GM23338 (cell line): ENCODE data around the gene RNF215. TPM values are rescaled to one million over a fixed set of nuclear protein-coding genes. Genes with fewer than 3 reads are reported as not detected.

Experiments
- ATAC-seq: fragments of 200-7000 bp; cut with Tn5 transposase; 3 replicates; pipeline ENCODE4 v1.9.1; 2020
- DNase-seq: peaks from one replicate; pipeline ENCODE4 v3.0.0-alpha.2; 2015; ENCODE audit warnings: low spot score
- H2AFZ ChIP-seq: fragments of 200-600 bp; sonication (generic); 2 replicates; pipeline ENCODE4 v1.8.0; 2016; ENCODE audit warnings: antibody characterized with exemption, mild to moderate bottlenecking, moderate library complexity
- H3F3A ChIP-seq: fragments of 200-600 bp; sonication (generic); replicated peaks from 2 replicates; pipeline ENCODE4 v1.8.0; 2017; ENCODE audit warnings: antibody characterized with exemption, mixed run types, low read depth
- H3K27ac ChIP-seq: fragments of 200-600 bp; sonication (generic); 2 replicates; pipeline ENCODE4 v1.6.1; 2016; ENCODE audit warnings: low read depth
- H3K27me3 ChIP-seq: fragments of 200-600 bp; sonication (generic); 2 replicates; pipeline ENCODE4 v1.8.0; 2016; ENCODE audit warnings: mild to moderate bottlenecking, mixed run types, moderate library complexity; ENCODE audit not compliant: insufficient read depth
- H3K36me3 ChIP-seq: fragments of 200-600 bp; sonication (generic); 2 replicates; pipeline ENCODE4 v1.8.0; 2016; ENCODE audit warnings: mild to moderate bottlenecking; ENCODE audit not compliant: insufficient read depth
- H3K4me1 ChIP-seq: fragments of 200-600 bp; sonication (generic); 2 replicates; pipeline ENCODE4 v1.8.0; 2016; ENCODE audit warnings: mild to moderate bottlenecking, moderate library complexity; ENCODE audit not compliant: insufficient read depth
- H3K4me2 ChIP-seq: fragments of 200-600 bp; sonication (generic); 2 replicates; pipeline ENCODE4 v1.7.1; 2017; ENCODE audit warnings: mixed run types
- H3K4me3 ChIP-seq: fragments of 200-600 bp; sonication (generic); 2 replicates; pipeline ENCODE4 v1.6.1; 2016; ENCODE audit warnings: mixed run types
- H3K79me2 ChIP-seq: fragments of 200-600 bp; sonication (generic); replicated peaks from 2 replicates; pipeline ENCODE4 v1.8.0; 2017; ENCODE audit warnings: mild to moderate bottlenecking; ENCODE audit not compliant: insufficient read depth
- H3K9me2 ChIP-seq: fragments of 200-600 bp; sonication (generic); 2 replicates; pipeline ENCODE4 v1.8.0; 2017; ENCODE audit not compliant: insufficient read depth
- H4K20me1 ChIP-seq: fragments of 200-600 bp; sonication (generic); replicated peaks from 2 replicates; pipeline ENCODE4 v1.8.0; 2017; ENCODE audit warnings: mild to moderate bottlenecking; ENCODE audit not compliant: insufficient read depth
- H3K27ac Mint-ChIP-seq: 2 replicates; pipeline ENCODE4 v1.8.0; 2020; ENCODE audit warnings: inconsistent platforms, mild to moderate bottlenecking, moderate library complexity, mixed read lengths
- H3K27me3 Mint-ChIP-seq: 3 replicates; pipeline ENCODE4 v1.8.0; 2022; ENCODE audit warnings: low read depth, mild to moderate bottlenecking, moderate library complexity, mixed read lengths, inconsistent platforms; ENCODE audit not compliant: insufficient read depth, poor library complexity
- H3K36me3 Mint-ChIP-seq: 3 replicates; pipeline ENCODE4 v1.8.0; 2021; ENCODE audit warnings: low read depth, mild to moderate bottlenecking, inconsistent platforms, moderate library complexity, mixed read lengths
- H3K4me1 Mint-ChIP-seq: 3 replicates; pipeline ENCODE4 v1.8.0; 2020; ENCODE audit warnings: mild to moderate bottlenecking, inconsistent platforms, mixed read lengths
- H3K4me3 Mint-ChIP-seq: 3 replicates; pipeline ENCODE4 v1.8.0; 2021; ENCODE audit warnings: moderate library complexity, mild to moderate bottlenecking, inconsistent platforms, mixed read lengths
- H3K9me3 Mint-ChIP-seq: 3 replicates; pipeline ENCODE4 v1.8.0; 2020; ENCODE audit warnings: moderate library complexity, mild to moderate bottlenecking, inconsistent platforms, mixed read lengths
- CREB1 ChIP-seq: fragments of 250-450 bp; sonication (Bioruptor Pico); IDR thresholded peaks from 2 replicates; pipeline ENCODE4 v1.5.0; 2020; ENCODE audit warnings: low read depth, mild to moderate bottlenecking, moderate library complexity
- CTCF ChIP-seq, 2 experiments: fragments of 200-600 bp in 1 of 2; sonication (generic) in 1 of 2; conservative IDR thresholded peaks; 2 replicates each; pipeline versions ENCODE4 v1.5.1 to v1.6.1; 2016 to 2017; ENCODE audit warnings: antibody characterized with exemption in 2 of 2, low read depth in 2 of 2, mild to moderate bottlenecking in 2 of 2, moderate library complexity in 1 of 2
- ETS1 ChIP-seq: IDR thresholded peaks from 2 replicates; pipeline ENCODE4 v1.6.1; 2016; ENCODE audit warnings: antibody characterized with exemption
- EZH2 ChIP-seq: fragments of 200-600 bp; sonication (generic); IDR thresholded peaks from one replicate; pipeline ENCODE4 v1.8.0; 2017; ENCODE audit warnings: antibody characterized with exemption, mild to moderate bottlenecking, low read depth; ENCODE audit not compliant: unreplicated experiment
- EZH2phosphoT487 ChIP-seq: fragments of 200-600 bp; sonication (generic); IDR thresholded peaks from one replicate; pipeline ENCODE4 v1.8.1; 2018; ENCODE audit warnings: antibody characterized with exemption; ENCODE audit not compliant: unreplicated experiment
- JUNB ChIP-seq: IDR thresholded peaks from one replicate; pipeline ENCODE4 v1.6.1; 2016; ENCODE audit warnings: antibody characterized with exemption; ENCODE audit not compliant: unreplicated experiment
- polyA plus RNA-seq: library from polyadenylated mRNA; unstranded; fragments of >200 nt; fragmentation: Nextera tagmentation; extraction: Ambion mirVana; gene quantifications from 2 replicates; pipeline ENCODE4 v1.2.1, GENCODE V29; 2016
- total RNA-seq: library from RNA; depleted of rRNA; stranded (reverse); fragments of >200 nt; shearing (Covaris generic); gene quantifications from 2 replicates; pipeline ENCODE4 v1.2.3, GENCODE V29; 2014
- TF ChIP-seq, protein P1 (sequence below): IDR thresholded peaks from one replicate; pipeline ENCODE4 v1.6.1; 2018; ENCODE audit warnings: antibody characterized with exemption; ENCODE audit not compliant: unreplicated experiment

The RNF215 gene
- total and polyA plus RNA-seq, 2 experiments from 2014 or later = 3.3 to 13.9 TPM

- Histone ChIP-seq H3K4me2 (no peak overlapping the region), H2AFZ (no peak overlapping the region), H3K9me2 (0 out of 2 replicates have a peak, but pooled peaks cover 4% of the 10 kb centered on the region), H4K20me1 (no peaks in the 10 kb centered on the region), H3K27ac (no peak overlapping the region), H3F3A (peaks cover 3% of the 10 kb centered on the region; the same call in 1 of the 2 replicates), H3K27me3 (no peaks in the 10 kb centered on the region), H3K36me3 (no peaks in the 10 kb centered on the region), H3K4me3 (no peak overlapping the region), H3K79me2 (no peaks in the 10 kb centered on the region), H3K4me1 (no peaks in the 10 kb centered on the region)
- ATAC-seq (no peak), DNase-seq (no peak)
- no peak for TF ChIP-seq EZH2phosphoT487
- TF ChIP-seq ETS1 = no peak
- TF ChIP-seq EZH2 = no peak
- no peak for TF ChIP-seq CTCF (conservative IDR thresholded peaks at IDR 0.05; ENCODE audit: low read depth in 2 of 2)
- Mint-ChIP-seq H3K9me3 (peaks cover 7% of the 10 kb centered on the region), H3K4me1 (peaks cover 18% of the 10 kb centered on the region), H3K36me3 (peaks cover 5% of the 10 kb centered on the region; the same call in 2 of the 3 replicates), H3K4me3 (no peak overlapping the region), H3K27me3 (peaks cover 4% of the 10 kb centered on the region), H3K27ac (no peak overlapping the region)
These were observed 46.6 kb upstream of the RNF215 start for GRCh38 chr22:30433773-30434172.

- Mint-ChIP-seq H3K36me3 (peaks cover 5% of the 10 kb centered on the region), H3K4me3 (no peak overlapping the region), H3K9me3 (peaks cover 7% of the 10 kb centered on the region), H3K4me1 (peaks cover 18% of the 10 kb centered on the region), H3K27me3 (peaks cover 5% of the 10 kb centered on the region), H3K27ac (no peak overlapping the region)
- DNase-seq (no peak), ATAC-seq (no peak)
- no peaks in the 10 kb centered on the region for H4K20me1 ChIP-seq
- no peak for TF ChIP-seq CTCF (conservative IDR thresholded peaks at IDR 0.05; ENCODE audit: low read depth in 2 of 2)
- TF ChIP-seq EZH2 = no peak
- TF ChIP-seq, protein P1, sequence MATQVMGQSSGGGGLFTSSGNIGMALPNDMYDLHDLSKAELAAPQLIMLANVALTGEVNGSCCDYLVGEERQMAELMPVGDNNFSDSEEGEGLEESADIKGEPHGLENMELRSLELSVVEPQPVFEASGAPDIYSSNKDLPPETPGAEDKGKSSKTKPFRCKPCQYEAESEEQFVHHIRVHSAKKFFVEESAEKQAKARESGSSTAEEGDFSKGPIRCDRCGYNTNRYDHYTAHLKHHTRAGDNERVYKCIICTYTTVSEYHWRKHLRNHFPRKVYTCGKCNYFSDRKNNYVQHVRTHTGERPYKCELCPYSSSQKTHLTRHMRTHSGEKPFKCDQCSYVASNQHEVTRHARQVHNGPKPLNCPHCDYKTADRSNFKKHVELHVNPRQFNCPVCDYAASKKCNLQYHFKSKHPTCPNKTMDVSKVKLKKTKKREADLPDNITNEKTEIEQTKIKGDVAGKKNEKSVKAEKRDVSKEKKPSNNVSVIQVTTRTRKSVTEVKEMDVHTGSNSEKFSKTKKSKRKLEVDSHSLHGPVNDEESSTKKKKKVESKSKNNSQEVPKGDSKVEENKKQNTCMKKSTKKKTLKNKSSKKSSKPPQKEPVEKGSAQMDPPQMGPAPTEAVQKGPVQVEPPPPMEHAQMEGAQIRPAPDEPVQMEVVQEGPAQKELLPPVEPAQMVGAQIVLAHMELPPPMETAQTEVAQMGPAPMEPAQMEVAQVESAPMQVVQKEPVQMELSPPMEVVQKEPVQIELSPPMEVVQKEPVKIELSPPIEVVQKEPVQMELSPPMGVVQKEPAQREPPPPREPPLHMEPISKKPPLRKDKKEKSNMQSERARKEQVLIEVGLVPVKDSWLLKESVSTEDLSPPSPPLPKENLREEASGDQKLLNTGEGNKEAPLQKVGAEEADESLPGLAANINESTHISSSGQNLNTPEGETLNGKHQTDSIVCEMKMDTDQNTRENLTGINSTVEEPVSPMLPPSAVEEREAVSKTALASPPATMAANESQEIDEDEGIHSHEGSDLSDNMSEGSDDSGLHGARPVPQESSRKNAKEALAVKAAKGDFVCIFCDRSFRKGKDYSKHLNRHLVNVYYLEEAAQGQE = no peak
- no peak for TF ChIP-seq CREB1 (CRISPR knock-in tag)
- no peak for TF ChIP-seq ETS1
- TF ChIP-seq JUNB = no peak
- peaks cover 3% of the 10 kb centered on the region; the same call in 1 of the 2 replicates for H3F3A ChIP-seq
- no peak overlapping the region for H3K27ac ChIP-seq
- H3K27me3 ChIP-seq = no peaks in the 10 kb centered on the region
- 0 out of 2 replicates have a peak, but pooled peaks cover 4% of the 10 kb centered on the region for H3K9me2 ChIP-seq
- H3K4me3 ChIP-seq = no peak overlapping the region
- no peak overlapping the region for H2AFZ ChIP-seq
- no peaks in the 10 kb centered on the region for H3K36me3 ChIP-seq
- H3K4me2 ChIP-seq = no peak overlapping the region
- H3K4me1 ChIP-seq = no peaks in the 10 kb centered on the region
- H3K79me2 ChIP-seq = no peaks in the 10 kb centered on the region
These were observed 46.0 kb upstream of the RNF215 start for GRCh38 chr22:30433227-30433626.
